OCI-LY1 (cell line): ENCODE results near the gene TMC7.

Experiments used
- CTCF ChIP-seq: fragments of 200-600 bp; sonication (generic), shearing (Covaris generic); IDR thresholded peaks from 2 replicates; pipeline ENCODE4 v1.5.1; 2017; ENCODE audit warnings: mild to moderate bottlenecking, antibody characterized with exemption, low read length, moderate library complexity, mixed read lengths
- EZH2 ChIP-seq: fragments of 200-600 bp; sonication (generic), shearing (Covaris generic); IDR thresholded peaks from 2 replicates; pipeline ENCODE4 v1.8.0; 2017; ENCODE audit warnings: borderline replicate concordance, mixed run types, mild to moderate bottlenecking, antibody characterized with exemption, low read length, moderate library complexity, mixed read lengths

DNA sequence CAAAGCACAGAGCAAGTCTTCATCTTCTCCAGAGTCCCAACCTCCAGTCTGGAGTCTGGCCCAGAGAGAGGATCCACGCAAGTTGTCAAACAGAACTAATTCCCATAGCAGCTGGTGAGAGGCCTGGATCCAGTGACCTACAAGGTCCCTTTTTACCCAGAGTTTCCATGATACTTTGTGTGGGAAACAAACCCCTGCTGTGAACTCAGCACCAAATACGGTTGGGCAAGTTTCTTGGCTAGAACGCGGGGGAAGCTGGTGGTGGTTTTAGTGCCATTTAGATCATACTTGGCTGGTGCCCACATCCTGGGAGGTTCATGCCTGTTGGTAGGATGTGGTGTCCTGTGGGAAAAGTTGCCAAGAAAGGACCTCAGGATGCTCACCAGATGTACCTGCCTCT lies 18.1 kb downstream of the TMC7 start:
- TF ChIP-seq CTCF = no peak
- TF ChIP-seq EZH2 = no peak
